ENCODE measurements around the gene MUC5B.
A peak's percentile ranks its signal among the peaks of the same experiment; 100 is the strongest.

The MUC5B gene

GRCh38 chr11:1301220-1302000 lies 78.5 kb downstream of the MUC5B start:
- no peak for DNase-seq (ENCODE audit: low spot score)

- DNase-seq (ENCODE audit: low spot score): no peak
Observed at GRCh38 chr11:1302041-1302460, 79.2 kb downstream of the MUC5B start.

- DNase-seq (ENCODE audit: low spot score): no peak
Observed at GRCh38 chr11:1302461-1303125, 79.7 kb downstream of the MUC5B start.

- peak; percentile 59 for DNase-seq (ENCODE audit: low spot score)
Observed at GRCh38 chr11:1303126-1303821, 80.4 kb downstream of the MUC5B start.

- no peak for DNase-seq (ENCODE audit: low spot score)
Observed at GRCh38 chr11:1303973-1304372, 81.1 kb downstream of the MUC5B start.

GRCh38 chr11:1304380-1304779 lies 81.5 kb downstream of the MUC5B start:
- DNase-seq (ENCODE audit: low spot score): no peak

GRCh38 chr11:1305063-1305495 lies 82.2 kb downstream of the MUC5B start:
- DNase-seq (ENCODE audit: low spot score): no peak

GRCh38 chr11:1305501-1306056 lies 82.7 kb downstream of the MUC5B start:
- no peak for DNase-seq (ENCODE audit: low spot score)

- DNase-seq (ENCODE audit: low spot score): no peak
Observed at GRCh38 chr11:1306186-1307162, 83.6 kb downstream of the MUC5B start.

- no peak for DNase-seq (ENCODE audit: low spot score)
Observed at GRCh38 chr11:1307163-1307870, 84.5 kb downstream of the MUC5B start.

- DNase-seq (ENCODE audit: low spot score): no peak
Observed at GRCh38 chr11:1307998-1308742, 85.3 kb downstream of the MUC5B start.

GRCh38 chr11:1308743-1309497 lies 86.1 kb downstream of the MUC5B start:
- DNase-seq (ENCODE audit: low spot score): no peak

- DNase-seq (ENCODE audit: low spot score): peak; percentile 94
Observed at GRCh38 chr11:1309498-1310317, 86.8 kb downstream of the MUC5B start, which contains the start of gene TOLLIP. Gene TOLLIP, minus strand, starts transcription at chr11:1309632. Its CDS starts 134 bp downstream, at chr11:1309498.

GRCh38 chr11:1310318-1310687 lies 87.4 kb downstream of the MUC5B start:
- DNase-seq (ENCODE audit: low spot score): no peak

- no peak for DNase-seq (ENCODE audit: low spot score)
Observed at GRCh38 chr11:1310772-1311468, 88.1 kb downstream of the MUC5B start.
